GM12891 (cell line): ENCODE data around the gene BCHE.

Experiments used
- POLR2A ChIP-seq: IDR thresholded peaks from 2 replicates; pipeline ENCODE4 v1.6.1; 2011; ENCODE audit warnings: low read depth, low read length, control low read depth
- POLR2AphosphoS5 ChIP-seq: IDR thresholded peaks from 2 replicates; pipeline ENCODE4 v1.6.1; 2011; ENCODE audit warnings: low read depth, low read length, control low read depth
- POU2F2 ChIP-seq: IDR thresholded peaks from 2 replicates; pipeline ENCODE4 v1.6.1; 2011; ENCODE audit warnings: low read depth, mild to moderate bottlenecking, control low read depth, low read length, moderate library complexity
- TAF1 ChIP-seq: IDR thresholded peaks from 2 replicates; pipeline ENCODE4 v1.6.1; 2011; ENCODE audit warnings: low read depth, low read length, control low read depth

DNA sequence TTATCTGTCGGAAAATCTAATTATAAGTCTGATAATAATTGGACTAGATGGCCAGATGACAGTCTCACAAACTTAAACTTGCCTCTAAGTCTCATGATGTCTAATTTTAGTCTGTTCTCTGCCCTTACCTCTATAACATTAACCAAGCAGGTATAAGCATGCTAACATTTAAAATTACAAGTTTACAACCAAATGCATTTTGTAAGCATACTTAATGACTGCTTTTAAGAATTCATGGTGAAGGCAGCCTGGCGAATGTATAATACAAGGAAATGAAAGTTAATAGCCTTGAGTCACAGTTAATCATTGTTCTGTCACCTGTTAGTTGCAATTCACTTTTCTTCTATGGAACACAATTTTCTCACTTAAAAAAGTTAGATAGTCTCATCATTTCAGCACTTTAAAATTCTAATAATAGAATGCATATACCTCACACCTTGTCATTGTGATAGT, 16.5 kb downstream of the BCHE start:
- no peak for TF ChIP-seq POLR2A
- no peak for TF ChIP-seq TAF1
- TF ChIP-seq POLR2AphosphoS5 = no peak
- TF ChIP-seq POU2F2 = no peak
